Measurements from ENCODE around the gene KCNJ1. TPM values are rescaled to one million over a fixed set of nuclear protein-coding genes. Genes with fewer than 3 reads are reported as not detected.

Gene KCNJ1
- total and polyA plus RNA-seq, 2 experiments from 2014 or later: 0.16 TPM; not detected in 1

GRCh38 chr11:128906185-128907050 is 39.3 kb upstream of the KCNJ1 start:
- no peaks in the 10 kb centered on the region for H3K9me2 ChIP-seq (ENCODE audit: insufficient read depth)
- no peak overlapping the region for H2AFZ ChIP-seq
- Mint-ChIP-seq H3K27me3 (ENCODE audit: insufficient read depth, low read depth, poor library complexity) (peaks cover 60% of the 10 kb centered on the region), H3K27ac (no peak overlapping the region), H3K4me3 (peak overlapping the region; percentile 77), H3K9me3 (peaks cover 6% of the 10 kb centered on the region; the same call in 2 of the 3 replicates), H3K4me1 (peaks cover 30% of the 10 kb centered on the region), H3K36me3 (ENCODE audit: low read depth) (no peaks in the 10 kb centered on the region; the same call in 2 of the 3 replicates)
- H3K36me3 ChIP-seq (ENCODE audit: insufficient read depth): no peaks in the 10 kb centered on the region
- H3K4me1 ChIP-seq (ENCODE audit: insufficient read depth): peaks cover 35% of the 10 kb centered on the region
- peak overlapping the region; percentile 68 for H3K4me3 ChIP-seq
- H3F3A ChIP-seq (replicated peaks; ENCODE audit: low read depth): peaks cover 24% of the 10 kb centered on the region; the same call in 1 of the 2 replicates
- H3K27me3 ChIP-seq (ENCODE audit: insufficient read depth): peaks cover 74% of the 10 kb centered on the region
- peaks cover under 1% of the 10 kb centered on the region; the same call in 1 of the 2 replicates for H4K20me1 ChIP-seq (replicated peaks; ENCODE audit: insufficient read depth)
- ATAC-seq: no peak
- H3K79me2 ChIP-seq (replicated peaks; ENCODE audit: insufficient read depth): no peaks in the 10 kb centered on the region
- no peak for TF ChIP-seq STAT1 (IDR thresholded peaks at IDR 0.05; ENCODE audit: unreplicated experiment)
- no peak for TF ChIP-seq CTCF (conservative IDR thresholded peaks at IDR 0.05; ENCODE audit: low read depth in 2 of 2)
- no peak for TF ChIP-seq REST (IDR thresholded peaks at IDR 0.05; ENCODE audit: unreplicated experiment)
- TF ChIP-seq ZNF331 (CRISPR knock-in tag; IDR thresholded peaks at IDR 0.05; ENCODE audit: low read depth): no peak
- no peak overlapping the region for H3K27ac ChIP-seq (ENCODE audit: low read depth)
- no peak for DNase-seq (ENCODE audit: low spot score)
- peak overlapping the region; percentile 84 for H3K4me2 ChIP-seq

DNA sequence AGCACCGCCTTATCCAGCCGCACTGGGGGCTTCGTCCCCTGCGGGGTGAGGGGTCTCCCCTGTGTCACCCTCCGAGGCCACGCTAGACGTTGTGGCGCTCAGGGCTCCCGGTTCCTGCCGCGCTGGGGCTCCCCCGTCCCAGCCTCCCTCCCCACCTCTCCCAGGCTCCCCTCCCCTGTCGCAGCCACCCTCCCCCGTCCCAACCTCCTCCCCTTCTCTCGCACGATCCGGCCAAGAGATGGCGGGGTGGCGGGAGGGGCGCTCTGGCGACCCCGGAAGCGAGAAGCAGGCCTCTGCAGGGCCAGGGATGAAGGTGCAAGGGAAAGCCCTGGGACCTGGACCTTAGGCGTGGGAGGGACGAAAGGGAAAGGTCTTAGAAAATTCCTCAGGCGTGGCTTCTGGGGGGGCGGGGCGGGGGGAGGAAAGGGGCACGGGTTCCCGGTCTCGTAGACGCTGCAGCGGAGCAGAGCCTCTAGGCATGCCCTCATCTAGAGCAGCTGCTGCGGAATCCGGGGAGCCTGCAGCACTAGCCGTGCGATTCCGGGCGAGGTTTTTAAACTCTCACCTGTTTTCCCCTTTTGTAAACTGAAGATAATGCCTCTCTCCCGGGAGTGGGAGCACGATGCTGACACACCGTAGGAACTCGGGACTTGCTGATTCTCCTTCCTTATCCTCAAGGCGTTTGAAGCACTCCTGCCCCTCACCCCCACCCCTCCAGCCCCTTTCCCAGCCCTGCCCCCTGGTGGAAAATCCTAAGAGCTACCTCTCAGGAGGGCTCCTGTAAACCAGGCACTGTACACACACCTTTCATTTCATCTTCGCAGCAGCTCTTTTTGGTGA is 38.5 kb upstream of the KCNJ1 start:
- peaks cover 37% of the 10 kb centered on the region for H3K4me1 ChIP-seq (ENCODE audit: insufficient read depth)
- Mint-ChIP-seq H3K4me3 (peak overlapping the region; percentile 77), H3K27ac (no peak overlapping the region), H3K9me3 (peaks cover 6% of the 10 kb centered on the region; the same call in 2 of the 3 replicates), H3K36me3 (ENCODE audit: low read depth) (no peaks in the 10 kb centered on the region; the same call in 2 of the 3 replicates), H3K27me3 (ENCODE audit: insufficient read depth, low read depth, poor library complexity) (peaks cover 68% of the 10 kb centered on the region), H3K4me1 (peaks cover 34% of the 10 kb centered on the region)
- peaks cover 24% of the 10 kb centered on the region; the same call in 1 of the 2 replicates for H3F3A ChIP-seq (replicated peaks; ENCODE audit: low read depth)
- H3K4me2 ChIP-seq: peak overlapping the region; percentile 84
- H3K4me3 ChIP-seq: peak overlapping the region; percentile 68
- DNase-seq (ENCODE audit: low spot score) (peak; percentile 84), ATAC-seq (peak; percentile 51)
- peaks cover 79% of the 10 kb centered on the region for H3K27me3 ChIP-seq (ENCODE audit: insufficient read depth)
- H2AFZ ChIP-seq: peak overlapping the region; percentile 91
- no peaks in the 10 kb centered on the region for H3K36me3 ChIP-seq (ENCODE audit: insufficient read depth)
- H3K9me2 ChIP-seq (ENCODE audit: insufficient read depth): no peaks in the 10 kb centered on the region
- no peaks in the 10 kb centered on the region for H3K79me2 ChIP-seq (replicated peaks; ENCODE audit: insufficient read depth)
- TF ChIP-seq REST (IDR thresholded peaks at IDR 0.05; ENCODE audit: unreplicated experiment) (no peak), CTCF (conservative IDR thresholded peaks at IDR 0.05; ENCODE audit: low read depth in 2 of 2) (peak; percentile 64 to 66)
- H4K20me1 ChIP-seq (replicated peaks; ENCODE audit: insufficient read depth): peaks cover 9% of the 10 kb centered on the region
- H3K27ac ChIP-seq (ENCODE audit: low read depth): no peak overlapping the region

All from GM23338 (cell line).